ENCODE data around the gene HTRA3.

- no peak for TF ChIP-seq CTCF (IDR thresholded peaks at IDR 0.05; ENCODE audit: low read depth, low read length, missing input control)
- TF ChIP-seq GABPA (IDR thresholded peaks at IDR 0.05 in 1 of 2, conservative IDR thresholded peaks at IDR 0.05 in 1 of 2), result no peak
- no peak for TF ChIP-seq YY1 (IDR thresholded peaks at IDR 0.05)
- no peak for TF ChIP-seq JUND (IDR thresholded peaks at IDR 0.05)
- no peak for TF ChIP-seq TAF1 (conservative IDR thresholded peaks at IDR 0.05)
- TF ChIP-seq RXRA (IDR thresholded peaks at IDR 0.05), result no peak
- TF ChIP-seq ATF3 (IDR thresholded peaks at IDR 0.05), result no peak
- no peak for TF ChIP-seq HNF4G (IDR thresholded peaks at IDR 0.05)
- no peak for TF ChIP-seq RAD21 (IDR thresholded peaks at IDR 0.05)
- TF ChIP-seq HNF4A (conservative IDR thresholded peaks at IDR 0.05), result no peak
- no peak for TF ChIP-seq REST (IDR thresholded peaks at IDR 0.05)
- no peak for TF ChIP-seq FOXA1 (IDR thresholded peaks at IDR 0.05)
- no peak for TF ChIP-seq EGR1 (IDR thresholded peaks at IDR 0.05; ENCODE audit: low read depth in 2 of 2)
- TF ChIP-seq ZBTB33 (IDR thresholded peaks at IDR 0.05), result no peak
Measured at GRCh38 chr4:8308856-8309771, 39.6 kb downstream of the HTRA3 start.

Data from liver (tissue), 3 donors.